Smooth muscle cell (in vitro differentiated cells): ENCODE results near the gene MEX3D. TPM values are rescaled to one million over a fixed set of nuclear protein-coding genes. Genes with fewer than 3 reads are reported as not detected.

Experiments used
- DNase-seq: peaks from one replicate; lab custom pipeline; 2025; ENCODE audit not compliant: unreplicated experiment; lab: John Stamatoyannopoulos, UW
- H2AFZ ChIP-seq: fragments of 200-600 bp; sonication (generic); 2 replicates; pipeline ENCODE4 v1.6.0; 2016; ENCODE audit warnings: antibody characterized with exemption, low read depth, mild to moderate bottlenecking
- H3F3A ChIP-seq: fragments of 200-600 bp; sonication (generic); 2 replicates; pipeline ENCODE4 v1.6.0; 2017; ENCODE audit warnings: antibody characterized with exemption, low read depth
- H3K27ac ChIP-seq: fragments of 200-600 bp; sonication (generic); 2 replicates; pipeline ENCODE4 v1.5.1; 2016; ENCODE audit warnings: low read depth, mild to moderate bottlenecking
- H3K27me3 ChIP-seq: fragments of 200-600 bp; sonication (generic); 2 replicates; pipeline ENCODE4 v1.6.1; 2016; ENCODE audit warnings: low read depth, mild to moderate bottlenecking
- H3K36me3 ChIP-seq: fragments of 200-600 bp; sonication (generic); 2 replicates; pipeline ENCODE4 v1.5.1; 2016; ENCODE audit warnings: low read depth
- H3K4me1 ChIP-seq: fragments of 200-600 bp; sonication (generic); 2 replicates; pipeline ENCODE4 v1.5.1; 2016; ENCODE audit warnings: low read depth
- H3K4me2 ChIP-seq: fragments of 200-600 bp; sonication (generic); 2 replicates; pipeline ENCODE4 v1.6.0; 2016; ENCODE audit warnings: mild to moderate bottlenecking
- H3K4me3 ChIP-seq: fragments of 200-600 bp; sonication (generic); 2 replicates; pipeline ENCODE4 v1.5.1; 2016; ENCODE audit warnings: mild to moderate bottlenecking
- H3K79me2 ChIP-seq: fragments of 200-600 bp; sonication (generic); 2 replicates; pipeline ENCODE4 v1.6.0; 2016; ENCODE audit warnings: low read depth, mild to moderate bottlenecking
- H3K9ac ChIP-seq: fragments of 200-600 bp; sonication (generic); 2 replicates; pipeline ENCODE4 v1.6.0; 2016; ENCODE audit warnings: low read depth
- H3K9me3 ChIP-seq: fragments of 200-600 bp; sonication (generic); replicated peaks from 2 replicates; pipeline ENCODE4 v1.5.1; 2016; ENCODE audit warnings: low read depth
- H4K20me1 ChIP-seq: fragments of 200-600 bp; sonication (generic); 2 replicates; pipeline ENCODE4 v1.6.0; 2016; ENCODE audit warnings: low read depth
- WGBS: methylation state at CpG from one replicate; pipeline ENCODE4 v1.1.7; 2016; ENCODE audit warnings: low lambda C conversion rate; 5-methylcytosine and 5-hydroxymethylcytosine counted together
- polyA plus RNA-seq: library from polyadenylated mRNA; unstranded; fragments of >200 nt; fragmentation: Nextera tagmentation; extraction: Ambion mirVana; gene quantifications from 2 replicates; pipeline ENCODE4 v1.2.1, GENCODE V29; 2016
- total RNA-seq: library from RNA; depleted of rRNA; stranded (reverse); fragments of >200 nt; gene quantifications from 2 replicates; pipeline ENCODE4 v1.2.3, GENCODE V29; 2014
- TF ChIP-seq, protein P1 (sequence below): fragments of 200-600 bp; sonication (generic); IDR thresholded peaks from 2 replicates; pipeline ENCODE4 v1.5.1; 2017; ENCODE audit warnings: borderline replicate concordance, mild to moderate bottlenecking, antibody characterized with exemption; ENCODE audit not compliant: insufficient read depth, poor library complexity, severe bottlenecking

Gene MEX3D
- total and polyA plus RNA-seq, 2 experiments from 2014 or later = 8.4 to 28.6 TPM

DNA sequence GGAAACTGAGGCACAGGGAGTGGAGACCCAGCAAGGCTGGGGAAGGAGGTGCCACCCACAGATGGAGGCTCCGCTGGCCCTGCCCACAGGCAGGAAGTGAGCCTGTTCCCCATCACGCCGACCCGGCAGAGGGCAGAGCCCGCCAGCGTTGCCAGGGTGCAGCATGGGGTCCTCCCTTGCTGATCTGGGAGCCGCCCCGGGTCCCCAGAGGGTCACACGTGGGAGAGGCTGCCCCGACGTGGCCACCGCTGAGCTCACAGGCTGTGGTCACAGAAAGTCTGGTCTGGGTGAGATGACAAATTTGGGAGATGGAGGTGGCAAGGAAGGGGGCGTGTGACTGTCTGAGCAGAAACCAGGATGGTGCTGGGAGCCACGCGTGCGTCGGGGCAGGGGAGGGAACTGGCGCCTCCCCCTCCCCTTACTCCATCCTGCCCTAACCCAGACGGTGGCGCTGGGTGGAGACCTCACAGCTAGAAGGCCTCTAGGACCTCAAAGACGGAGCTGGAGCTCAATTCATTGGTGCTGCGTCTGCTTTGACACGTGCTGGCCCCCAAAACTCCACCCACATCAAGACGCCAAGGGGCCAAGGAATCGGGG lies 7.7 kb downstream of the MEX3D start:
- Histone ChIP-seq H3K9me3 (no peaks in the 10 kb centered on the region), H3K36me3 (no peaks in the 10 kb centered on the region), H2AFZ (no peak overlapping the region), H3K4me2 (no peak overlapping the region), H3K27me3 (no peaks in the 10 kb centered on the region), H3F3A (no peaks in the 10 kb centered on the region), H3K9ac (no peak overlapping the region), H4K20me1 (peaks cover 94% of the 10 kb centered on the region), H3K79me2 (peaks cover 82% of the 10 kb centered on the region), H3K27ac (no peak overlapping the region), H3K4me3 (no peak overlapping the region), H3K4me1 (peaks cover 4% of the 10 kb centered on the region)
- WGBS = 93% methylated on average over 25 of the region's 25 CpGs
- no peak for DNase-seq
- TF ChIP-seq, protein P1, sequence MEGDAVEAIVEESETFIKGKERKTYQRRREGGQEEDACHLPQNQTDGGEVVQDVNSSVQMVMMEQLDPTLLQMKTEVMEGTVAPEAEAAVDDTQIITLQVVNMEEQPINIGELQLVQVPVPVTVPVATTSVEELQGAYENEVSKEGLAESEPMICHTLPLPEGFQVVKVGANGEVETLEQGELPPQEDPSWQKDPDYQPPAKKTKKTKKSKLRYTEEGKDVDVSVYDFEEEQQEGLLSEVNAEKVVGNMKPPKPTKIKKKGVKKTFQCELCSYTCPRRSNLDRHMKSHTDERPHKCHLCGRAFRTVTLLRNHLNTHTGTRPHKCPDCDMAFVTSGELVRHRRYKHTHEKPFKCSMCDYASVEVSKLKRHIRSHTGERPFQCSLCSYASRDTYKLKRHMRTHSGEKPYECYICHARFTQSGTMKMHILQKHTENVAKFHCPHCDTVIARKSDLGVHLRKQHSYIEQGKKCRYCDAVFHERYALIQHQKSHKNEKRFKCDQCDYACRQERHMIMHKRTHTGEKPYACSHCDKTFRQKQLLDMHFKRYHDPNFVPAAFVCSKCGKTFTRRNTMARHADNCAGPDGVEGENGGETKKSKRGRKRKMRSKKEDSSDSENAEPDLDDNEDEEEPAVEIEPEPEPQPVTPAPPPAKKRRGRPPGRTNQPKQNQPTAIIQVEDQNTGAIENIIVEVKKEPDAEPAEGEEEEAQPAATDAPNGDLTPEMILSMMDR = no peak

DNA sequence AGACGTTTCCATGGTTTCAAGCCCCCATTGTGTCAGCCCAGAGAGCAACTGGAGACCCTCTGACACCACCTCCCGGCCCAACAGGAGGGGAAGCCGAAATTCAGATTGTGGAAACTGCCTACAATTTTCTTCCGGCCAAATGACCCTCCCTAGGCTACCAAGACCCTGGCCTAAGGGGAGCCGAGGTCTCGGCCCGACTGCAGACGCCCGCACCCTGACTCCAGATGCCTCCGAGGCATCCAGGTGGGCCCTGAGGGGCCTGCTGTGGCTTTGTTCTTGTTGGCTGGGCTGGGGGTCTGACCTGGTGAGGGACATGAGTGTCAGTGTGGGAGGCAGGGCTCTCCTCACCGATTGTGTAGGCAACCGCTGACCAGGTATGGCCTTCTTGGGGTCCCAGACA lies 9.6 kb downstream of the MEX3D start:
- 93% methylated on average over 12 of the region's 12 CpGs for WGBS
- Histone ChIP-seq H3K27ac (no peak overlapping the region), H3K4me2 (no peak overlapping the region), H4K20me1 (peaks cover 94% of the 10 kb centered on the region), H3K4me3 (no peak overlapping the region), H3K79me2 (peaks cover 64% of the 10 kb centered on the region), H3K36me3 (no peaks in the 10 kb centered on the region), H3K9me3 (no peaks in the 10 kb centered on the region), H3F3A (no peaks in the 10 kb centered on the region), H3K27me3 (no peaks in the 10 kb centered on the region), H3K9ac (no peak overlapping the region), H2AFZ (no peak overlapping the region), H3K4me1 (no peaks in the 10 kb centered on the region)
- TF ChIP-seq, protein P1 = no peak
- no peak for DNase-seq

DNA sequence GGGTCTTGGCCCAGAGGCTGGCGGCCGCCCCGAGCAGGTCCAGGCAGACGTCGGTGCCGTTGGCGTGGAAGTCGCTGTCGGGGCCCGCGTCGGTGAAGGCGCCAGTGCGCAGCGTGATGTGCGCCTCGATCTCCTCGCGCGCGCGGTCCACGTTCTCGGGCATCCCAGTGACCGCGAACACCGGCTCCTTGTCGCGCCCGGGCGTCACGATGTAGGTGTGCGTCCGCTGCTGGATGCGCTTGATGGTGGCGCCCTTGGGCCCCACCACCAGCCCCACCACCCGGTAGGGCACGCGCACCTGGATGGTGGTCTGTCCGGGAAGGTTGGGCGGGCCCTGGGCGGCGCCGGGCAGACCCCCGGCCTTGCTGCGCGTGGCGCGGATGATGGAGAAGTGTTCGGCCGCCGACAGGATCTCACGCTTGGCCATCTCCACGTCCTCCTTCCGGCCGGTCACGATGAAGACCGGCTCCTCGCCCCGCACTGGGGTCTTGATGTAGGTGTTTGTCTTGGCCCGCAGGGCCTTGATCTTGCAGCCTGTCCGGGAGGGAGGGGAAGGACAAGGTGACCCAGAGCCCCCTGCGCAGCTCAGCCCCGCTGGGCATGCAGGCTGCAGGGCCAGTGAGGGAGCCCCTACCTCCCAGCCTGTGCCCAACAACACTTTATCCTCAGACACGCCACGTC lies 11.6 kb downstream of the MEX3D start:
- Histone ChIP-seq H3K36me3 (no peaks in the 10 kb centered on the region), H3K4me2 (no peak overlapping the region), H3K27me3 (no peaks in the 10 kb centered on the region), H4K20me1 (peaks cover 89% of the 10 kb centered on the region), H3K4me1 (no peaks in the 10 kb centered on the region), H3K79me2 (peaks cover 43% of the 10 kb centered on the region), H3K27ac (no peak overlapping the region), H2AFZ (no peak overlapping the region), H3K4me3 (no peak overlapping the region), H3K9ac (no peak overlapping the region), H3F3A (no peaks in the 10 kb centered on the region), H3K9me3 (no peaks in the 10 kb centered on the region)
- TF ChIP-seq, protein P1 = no peak
- WGBS = 97% methylated on average over 48 of the region's 66 CpGs
- DNase-seq = no peak
